HG03565 (cell line): ENCODE results near the gene FGF10.
A peak's percentile ranks its signal among the peaks of the same experiment; 100 is the strongest.

ENCODE experiments used
- ATAC-seq: cut with Tn5 transposase; IDR thresholded peaks from one replicate; pipeline ENCODE4 v1.9.1; 2021; ENCODE audit warnings: mild to moderate bottlenecking, moderate library complexity; ENCODE audit not compliant: unreplicated experiment

The FGF10 gene

GRCh38 chr5:44358421-44358820 lies 30.8 kb downstream of the FGF10 start:
- ATAC-seq = no peak

DNA sequence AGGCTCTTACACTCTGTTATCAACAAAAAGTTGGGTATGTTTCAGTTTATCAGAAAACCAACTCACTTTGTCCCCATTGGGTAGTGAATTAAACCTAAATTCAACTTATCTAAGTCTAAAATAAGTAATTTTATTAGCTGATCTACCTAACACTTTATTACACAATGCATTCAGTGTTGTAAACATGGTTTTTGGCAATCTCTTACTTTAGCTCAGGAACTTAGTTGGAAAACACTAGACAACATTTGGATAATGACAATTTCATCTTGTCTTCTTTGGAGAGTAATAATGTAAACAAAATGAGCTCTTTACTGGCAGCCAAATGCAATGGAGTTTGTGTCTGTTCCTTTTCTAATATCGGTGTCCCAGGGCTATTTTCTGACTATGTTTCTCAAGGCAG lies 33.0 kb downstream of the FGF10 start:
- ATAC-seq = no peak

DNA sequence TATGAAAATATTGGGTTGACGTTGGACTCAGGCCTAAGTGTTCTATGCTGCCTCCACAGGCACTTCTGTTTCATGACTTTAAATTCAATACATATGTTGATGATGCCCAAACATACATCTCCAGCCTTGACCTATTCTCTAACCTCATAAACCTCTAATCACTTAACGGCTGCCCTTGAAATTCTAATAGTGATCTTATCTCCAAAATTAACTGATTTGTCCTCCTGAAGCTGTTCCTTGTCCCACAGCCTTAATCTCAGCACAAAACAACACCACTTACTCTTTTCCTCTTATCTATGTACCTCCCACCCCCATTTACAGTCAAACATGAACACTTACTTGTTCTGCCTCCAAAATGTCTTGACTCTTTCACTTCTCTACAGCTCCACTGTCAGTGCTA lies 43.3 kb downstream of the FGF10 start:
- no peak for ATAC-seq

DNA sequence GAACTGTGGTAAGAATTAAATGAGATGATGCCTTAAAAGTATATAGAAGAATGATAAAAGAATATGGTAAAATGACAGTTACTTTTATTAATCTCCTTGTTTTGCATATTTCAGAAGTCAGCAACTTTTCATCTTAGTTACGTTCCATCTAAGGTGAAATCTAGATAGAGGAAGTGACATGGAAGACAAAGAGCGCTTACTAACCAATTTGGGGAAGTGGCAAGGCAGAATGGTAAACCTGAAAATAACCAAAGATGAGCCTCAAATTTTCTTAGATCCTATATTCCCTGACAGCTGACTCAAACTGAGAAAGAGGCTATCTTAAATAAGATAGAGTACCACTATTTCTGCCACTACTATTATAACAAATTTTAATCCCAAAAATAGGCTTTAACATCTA lies 52.5 kb downstream of the FGF10 start:
- peak; percentile 46 for ATAC-seq

GRCh38 chr5:44334622-44335021 lies 54.6 kb downstream of the FGF10 start:
- no peak for ATAC-seq

GRCh38 chr5:44332285-44332971 lies 56.8 kb downstream of the FGF10 start:
- peak; percentile 80 for ATAC-seq

GRCh38 chr5:44331471-44332050 lies 57.7 kb downstream of the FGF10 start:
- ATAC-seq = no peak

GRCh38 chr5:44329716-44330115 lies 59.5 kb downstream of the FGF10 start:
- ATAC-seq = no peak

DNA sequence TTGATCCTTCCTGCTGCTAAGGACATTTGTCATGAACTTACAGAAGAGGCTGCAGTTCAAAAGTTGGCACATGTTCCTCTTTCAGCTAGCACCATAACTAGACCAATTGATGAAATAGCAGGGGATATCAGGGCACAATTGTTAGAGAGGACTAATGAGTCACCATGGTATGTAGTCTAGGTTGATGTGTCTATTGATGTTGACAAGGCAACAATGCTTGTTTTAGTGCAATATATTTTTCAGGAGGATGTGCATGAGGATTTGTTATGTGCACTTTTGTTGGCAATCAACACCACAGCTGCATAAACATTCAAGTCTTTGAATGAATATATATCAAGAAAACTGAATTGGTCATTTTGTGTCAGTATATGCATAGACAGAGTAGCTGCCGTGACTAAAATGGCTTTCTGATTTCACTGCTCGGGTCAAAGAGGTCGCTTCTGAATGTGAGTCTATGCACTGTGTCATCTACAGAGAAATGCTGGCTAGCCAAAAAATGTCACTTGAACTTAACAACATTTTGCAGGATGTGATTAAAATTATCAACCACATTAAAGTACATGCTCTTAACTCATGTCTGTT lies 68.0 kb downstream of the FGF10 start:
- no peak for ATAC-seq

GRCh38 chr5:44320188-44320587 lies 69.0 kb downstream of the FGF10 start:
- no peak for ATAC-seq

DNA sequence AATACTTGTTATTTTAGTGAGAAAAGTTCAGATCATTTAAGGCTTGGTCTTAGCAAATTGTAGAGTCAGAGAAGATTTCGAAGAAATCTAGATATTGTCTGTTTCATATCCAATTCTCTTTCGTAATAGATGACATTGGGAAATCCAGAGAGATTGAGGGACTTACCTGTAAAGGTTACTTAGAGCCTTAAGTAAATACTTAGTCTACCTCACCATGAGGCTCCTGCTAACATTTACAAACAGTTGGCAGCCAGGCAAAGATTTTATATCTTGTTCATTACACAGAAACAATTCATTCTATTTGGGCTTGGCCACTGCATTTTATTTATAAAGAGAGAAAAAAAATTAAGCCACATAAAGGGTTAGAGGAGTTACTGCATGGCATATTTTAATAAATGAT lies 70.3 kb downstream of the FGF10 start:
- ATAC-seq = no peak

- ATAC-seq = no peak
Observed at GRCh38 chr5:44312374-44312773, 76.8 kb downstream of the FGF10 start.

GRCh38 chr5:44300551-44300950 lies 88.7 kb downstream of the FGF10 start:
- no peak for ATAC-seq

- ATAC-seq = no peak
Observed at GRCh38 chr5:44299394-44299793, 89.8 kb downstream of the FGF10 start.

DNA sequence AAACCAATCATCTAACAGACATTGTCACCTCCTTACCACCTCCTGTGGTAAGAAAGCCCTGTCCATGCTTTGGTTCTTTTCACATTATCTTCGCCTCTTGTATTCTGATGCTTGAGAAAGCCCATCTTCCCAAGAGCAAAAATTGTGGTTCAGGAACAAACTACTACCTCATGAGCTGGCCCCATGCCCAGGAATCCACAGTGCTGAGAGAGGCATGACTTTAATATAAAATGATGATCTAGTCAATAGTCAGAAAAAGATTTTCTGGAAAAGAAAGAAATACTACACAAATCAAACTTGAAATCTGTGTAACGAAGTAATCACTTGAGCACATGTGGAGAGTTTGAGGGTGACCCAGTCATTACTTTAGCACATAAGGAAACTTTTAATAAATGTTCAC lies 94.7 kb downstream of the FGF10 start:
- ATAC-seq = no peak

DNA sequence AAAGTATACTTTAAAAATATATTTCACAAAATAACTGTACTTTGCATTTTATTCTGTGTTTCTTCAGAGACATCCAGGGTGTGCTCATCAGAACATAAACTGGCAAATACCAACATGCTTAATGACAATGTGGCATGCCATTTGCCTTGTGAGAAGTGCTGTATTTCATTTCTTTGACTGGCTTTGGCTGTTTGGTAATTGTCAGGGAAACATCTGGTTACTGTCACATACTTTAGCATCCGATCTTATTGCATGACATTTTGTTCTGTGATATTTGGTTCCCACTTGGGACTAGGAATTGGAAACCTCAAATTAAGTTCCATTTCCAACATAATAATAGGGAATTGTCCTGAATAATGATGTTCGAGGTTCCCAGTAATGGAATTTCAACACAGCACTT lies 96.5 kb downstream of the FGF10 start:
- no peak for ATAC-seq

- no peak for ATAC-seq
Observed at GRCh38 chr5:44278469-44278868, 110.8 kb downstream of the FGF10 start.

- ATAC-seq = no peak
Observed at GRCh38 chr5:44275908-44276307, 113.3 kb downstream of the FGF10 start.

DNA sequence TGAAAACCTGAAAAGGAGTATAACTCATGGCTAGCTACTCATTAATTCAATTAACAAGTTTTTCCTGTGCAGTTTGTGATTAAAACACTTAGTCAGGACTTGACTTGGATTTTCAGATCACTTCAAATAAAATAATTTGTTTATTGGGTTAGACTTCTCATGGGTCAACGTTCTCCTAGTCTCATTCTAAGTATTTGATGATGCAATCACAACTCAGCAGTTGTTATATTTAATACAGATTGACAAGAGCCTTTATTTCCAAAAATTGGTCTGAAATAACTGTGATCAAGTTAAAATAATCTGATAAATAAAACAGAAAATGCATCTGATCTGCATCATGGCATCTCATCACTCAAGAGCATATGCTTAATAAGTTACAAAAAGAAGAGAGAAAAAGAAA lies 113.9 kb downstream of the FGF10 start:
- ATAC-seq = no peak

- no peak for ATAC-seq
Observed at GRCh38 chr5:44267909-44268308, 121.3 kb downstream of the FGF10 start.

DNA sequence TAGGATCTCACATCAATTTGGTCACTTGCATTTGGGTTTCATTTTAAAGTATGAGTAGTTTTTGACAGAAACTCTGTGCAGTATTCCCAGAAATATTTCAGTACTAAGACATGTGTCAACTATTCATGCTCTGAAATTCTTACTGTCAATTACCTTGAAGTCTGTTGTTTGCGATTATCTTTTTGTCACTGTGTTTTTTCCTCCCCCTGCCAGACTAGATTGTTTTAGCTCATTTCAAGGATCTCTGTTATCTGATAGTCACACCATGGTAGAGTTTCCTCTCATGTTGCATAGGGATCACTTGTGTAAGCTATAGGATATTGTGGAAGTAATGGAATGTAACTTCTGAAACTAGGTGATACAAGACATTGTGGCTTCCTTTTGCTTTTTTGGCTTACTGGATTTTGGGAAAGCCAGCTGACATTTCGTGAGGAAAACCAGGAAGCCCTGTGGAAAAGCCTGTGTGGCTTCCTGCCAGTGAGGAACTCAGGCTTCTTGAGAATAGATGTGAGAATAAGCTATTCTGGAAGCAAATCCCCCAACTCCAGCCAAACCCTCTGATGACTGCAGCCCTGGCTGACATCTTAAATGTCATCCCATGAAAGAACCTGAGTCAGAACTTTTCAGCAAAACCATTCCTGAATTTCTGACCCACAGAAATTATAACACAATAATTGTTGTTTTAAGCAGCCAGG lies 122.2 kb downstream of the FGF10 start:
- ATAC-seq = no peak

GRCh38 chr5:44265713-44266112 lies 123.5 kb downstream of the FGF10 start:
- ATAC-seq = no peak
